HUES64 (cell line): Measurements from ENCODE around the gene IDH2.
A peak's percentile ranks its signal among the peaks of the same experiment; 100 is the strongest.

Experiments used
- H3K27ac ChIP-seq: 2 replicates; pipeline ENCODE4 v1.7.0; 2013; ENCODE audit warnings: low read depth, low read length, inconsistent platforms
- H3K27me3 ChIP-seq: 2 replicates; pipeline ENCODE4 v1.6.1; 2013; ENCODE audit warnings: mild to moderate bottlenecking, low read length; ENCODE audit not compliant: insufficient read depth
- H3K36me3 ChIP-seq: 2 replicates; pipeline ENCODE4 v1.6.1; 2013; ENCODE audit warnings: mild to moderate bottlenecking, low read length; ENCODE audit not compliant: insufficient read depth
- H3K4me1 ChIP-seq: 2 replicates; pipeline ENCODE4 v1.6.1; 2013; ENCODE audit warnings: mild to moderate bottlenecking, low read length, moderate library complexity; ENCODE audit not compliant: insufficient read depth
- H3K4me3 ChIP-seq: 2 replicates; pipeline ENCODE4 v1.5.1; 2013; ENCODE audit warnings: mild to moderate bottlenecking, low read length, moderate library complexity
- H3K9ac ChIP-seq: 2 replicates; pipeline ENCODE4 v1.6.1; 2013; ENCODE audit warnings: mild to moderate bottlenecking, low read depth, low read length
- H3K9me3 ChIP-seq: 2 replicates; pipeline ENCODE4 v1.6.1; 2013; ENCODE audit warnings: low read depth, low read length; ENCODE audit not compliant: insufficient read depth
- WGBS: fragments of 150-250, 120-280 bp; methylation state at CpG from one replicate; pipeline ENCODE4 v1.1.7; 2013; ENCODE audit warnings: missing lambda C conversion rate; 5-methylcytosine and 5-hydroxymethylcytosine counted together

IDH2 gene

DNA sequence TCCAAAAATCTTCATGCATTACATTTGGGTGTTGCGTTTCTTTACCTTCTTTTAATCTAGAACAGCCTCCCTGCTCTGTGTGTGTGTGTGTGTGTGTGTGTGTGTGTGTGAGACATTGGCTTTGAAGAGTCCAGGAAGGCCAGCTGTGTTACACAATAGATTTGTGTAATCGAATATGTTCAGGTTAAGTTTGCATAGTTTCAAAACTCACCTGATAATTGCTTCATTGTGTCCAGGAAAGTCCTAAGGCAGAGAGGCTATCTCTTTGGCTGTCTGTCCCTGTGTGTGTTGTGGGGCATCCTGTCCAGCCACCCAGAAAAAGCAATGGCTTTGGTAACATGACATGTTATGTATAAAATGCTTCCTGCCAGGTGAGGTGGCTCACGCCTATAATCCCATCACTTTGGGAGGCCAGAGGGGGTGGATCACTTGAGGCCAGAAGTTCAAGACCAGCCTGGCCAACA, 63.6 kb downstream of the IDH2 start:
- no peak overlapping the region for H3K27ac ChIP-seq
- H3K4me1 ChIP-seq, result peaks cover 65% of the 10 kb centered on the region
- H3K27me3 ChIP-seq, result no peaks in the 10 kb centered on the region
- H3K9me3 ChIP-seq, result no peaks in the 10 kb centered on the region
- no peak overlapping the region for H3K4me3 ChIP-seq
- H3K36me3 ChIP-seq, result no peaks in the 10 kb centered on the region
- 91% methylated on average over 3 of the region's 3 CpGs for WGBS
- no peak overlapping the region for H3K9ac ChIP-seq

DNA sequence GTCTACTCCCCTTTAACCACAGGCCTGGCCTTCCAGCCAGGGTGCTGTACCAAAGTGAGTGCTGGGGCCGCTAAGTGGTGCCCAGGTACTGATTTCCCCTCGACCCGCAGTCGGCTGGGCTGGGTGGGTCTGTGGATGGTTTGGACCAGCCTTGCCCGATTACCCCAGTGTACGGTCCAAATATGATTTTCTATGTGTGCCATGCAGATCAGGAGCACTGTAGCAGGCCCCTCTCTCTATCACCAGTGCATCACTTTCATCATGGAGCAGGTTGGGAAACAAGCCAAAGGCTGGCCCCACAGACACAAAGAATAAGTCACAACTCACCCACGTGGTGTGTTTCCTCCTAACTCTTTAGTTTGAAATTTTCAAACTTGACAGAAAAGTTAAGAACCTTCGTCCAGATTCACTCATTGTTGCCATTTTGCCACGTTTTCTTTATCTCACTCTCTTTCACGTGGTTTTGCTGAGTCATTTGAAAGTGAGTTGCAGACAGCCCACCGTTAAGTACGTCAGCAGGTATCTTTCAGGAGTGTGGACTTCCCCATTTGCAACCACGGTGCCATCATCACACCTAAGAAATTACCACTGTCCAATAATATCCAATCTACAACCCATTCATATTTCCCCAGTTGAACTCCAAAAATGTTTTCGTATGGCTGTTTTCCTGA, 64.2 kb downstream of the IDH2 start:
- peaks cover 60% of the 10 kb centered on the region for H3K4me1 ChIP-seq
- H3K36me3 ChIP-seq, result no peaks in the 10 kb centered on the region

DNA sequence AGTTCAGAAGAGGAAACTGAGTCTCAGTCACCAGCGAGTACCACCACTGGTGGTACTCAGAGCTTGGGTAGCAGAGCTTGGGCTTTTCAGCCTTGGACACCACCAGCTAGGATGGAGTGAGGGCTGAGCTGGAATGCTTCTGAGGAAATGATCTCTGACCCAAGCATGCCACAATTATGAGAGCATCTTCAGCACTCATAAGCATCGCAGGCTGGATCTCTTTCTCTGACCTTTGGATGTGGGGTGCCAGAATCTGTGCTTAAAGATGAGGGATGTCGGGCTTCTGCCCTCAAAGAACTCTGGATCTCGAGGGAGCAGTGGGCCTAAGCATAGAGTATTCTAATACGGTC, 64.8 kb downstream of the IDH2 start:
- no peaks in the 10 kb centered on the region for H3K36me3 ChIP-seq
- no peaks in the 10 kb centered on the region for H3K27me3 ChIP-seq
- 93% methylated on average over 5 of the region's 5 CpGs for WGBS
- H3K27ac ChIP-seq, result no peak overlapping the region
- H3K4me3 ChIP-seq, result no peak overlapping the region
- H3K9me3 ChIP-seq, result no peaks in the 10 kb centered on the region
- H3K4me1 ChIP-seq, result peaks cover 56% of the 10 kb centered on the region
- no peak overlapping the region for H3K9ac ChIP-seq

More for the DNA sequence above, 64.2 kb downstream of the IDH2 start:
- no peaks in the 10 kb centered on the region for H3K27me3 ChIP-seq
- H3K27ac ChIP-seq, result no peak overlapping the region
- WGBS, result 84% methylated on average over 14 of the region's 14 CpGs
- H3K4me3 ChIP-seq, result no peak overlapping the region
- no peak overlapping the region for H3K9ac ChIP-seq
- no peaks in the 10 kb centered on the region for H3K9me3 ChIP-seq

DNA sequence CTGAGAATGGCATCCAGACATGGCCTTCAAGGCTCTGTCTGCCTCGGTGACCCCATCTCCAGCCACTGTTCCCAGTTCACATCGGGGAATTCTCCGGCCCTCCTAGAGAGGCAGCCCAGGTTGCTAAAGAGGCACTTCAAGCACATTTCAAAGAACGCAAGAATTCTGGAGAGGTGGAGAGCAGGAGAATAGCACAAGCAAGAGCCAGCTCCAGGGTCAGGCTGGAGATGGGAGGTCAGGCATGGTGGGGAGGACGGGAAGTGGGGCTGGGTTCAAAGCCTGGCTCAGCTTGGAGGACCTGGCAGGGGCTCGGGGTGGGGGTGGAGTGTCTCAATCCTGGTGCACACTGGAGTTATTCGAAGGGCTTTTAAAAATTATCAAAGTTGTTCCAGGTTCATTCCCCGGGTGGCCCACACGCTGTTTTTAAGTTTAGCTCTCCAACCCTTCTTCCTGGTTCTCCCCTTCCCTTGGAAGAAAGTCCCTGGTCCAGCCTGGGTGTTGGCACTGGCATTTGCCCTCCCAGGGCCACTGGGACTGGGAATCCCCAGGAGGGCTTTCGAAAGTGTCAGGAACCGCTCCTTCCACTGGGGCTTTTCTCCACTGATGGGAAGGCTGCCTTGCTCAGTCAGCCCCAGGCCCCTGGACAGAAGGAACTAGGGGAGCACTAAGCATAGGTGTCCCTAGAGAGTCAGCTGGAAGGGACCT, 65.3 kb downstream of the IDH2 start:
- H3K9me3 ChIP-seq, result no peaks in the 10 kb centered on the region
- H3K9ac ChIP-seq, result no peak overlapping the region
- WGBS, result 88% methylated on average over 11 of the region's 11 CpGs
- H3K27me3 ChIP-seq, result no peaks in the 10 kb centered on the region
- no peak overlapping the region for H3K4me3 ChIP-seq
- H3K27ac ChIP-seq, result peak overlapping the region; percentile 17; the same call in 1 of the 2 replicates
- peaks cover 51% of the 10 kb centered on the region for H3K4me1 ChIP-seq
- H3K36me3 ChIP-seq, result no peaks in the 10 kb centered on the region

DNA sequence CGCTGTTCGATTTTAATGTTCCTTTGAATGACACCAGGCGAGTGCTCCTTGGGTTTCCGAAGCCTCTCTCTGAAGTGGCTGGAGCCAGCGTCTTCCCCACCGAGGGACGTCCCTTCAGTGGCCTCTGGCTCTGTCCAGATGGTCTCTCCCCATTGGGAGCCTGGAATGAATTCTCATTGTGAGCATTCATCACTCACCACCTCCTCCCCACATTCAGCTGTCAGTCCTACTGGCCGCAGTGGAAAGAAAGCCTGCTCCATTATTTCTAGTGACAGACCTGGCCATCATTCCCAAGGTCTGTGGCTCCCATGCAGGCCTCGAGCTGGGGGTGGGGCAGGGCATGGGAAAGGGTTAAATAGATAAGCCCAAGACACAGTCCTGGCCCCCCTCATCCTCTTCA, 65.9 kb downstream of the IDH2 start:
- no peak overlapping the region for H3K4me3 ChIP-seq
- H3K4me1 ChIP-seq, result peaks cover 51% of the 10 kb centered on the region
- H3K27me3 ChIP-seq, result no peaks in the 10 kb centered on the region
- no peaks in the 10 kb centered on the region for H3K9me3 ChIP-seq
- no peaks in the 10 kb centered on the region for H3K36me3 ChIP-seq
- no peak overlapping the region for H3K27ac ChIP-seq
- no peak overlapping the region for H3K9ac ChIP-seq
- WGBS, result 76% methylated on average over 9 of the region's 9 CpGs

DNA sequence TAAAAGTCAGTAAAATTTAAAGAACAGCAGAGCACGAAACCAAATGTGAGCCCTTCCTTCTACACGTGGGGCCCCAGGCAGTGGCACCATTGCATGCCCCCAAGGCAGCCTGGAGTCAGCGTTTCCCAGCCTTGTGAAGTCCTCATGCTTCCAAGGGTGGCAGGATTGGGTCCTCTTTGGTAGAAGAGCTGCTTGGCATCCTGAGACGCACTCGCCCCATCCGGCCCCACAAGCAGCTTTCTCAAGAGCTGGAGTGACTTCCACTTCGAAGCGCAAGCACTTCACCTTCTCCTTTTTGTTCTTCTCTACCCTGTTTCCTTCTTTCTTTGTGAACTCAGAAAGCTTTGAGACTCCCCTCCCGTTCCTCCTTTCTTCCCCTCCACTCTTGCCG, 66.4 kb downstream of the IDH2 start:
- H3K4me1 ChIP-seq, result peaks cover 51% of the 10 kb centered on the region
- no peaks in the 10 kb centered on the region for H3K36me3 ChIP-seq
- no peaks in the 10 kb centered on the region for H3K9me3 ChIP-seq
- H3K4me3 ChIP-seq, result no peak overlapping the region
- peak overlapping the region; percentile 58 for H3K27ac ChIP-seq
- no peaks in the 10 kb centered on the region for H3K27me3 ChIP-seq
- H3K9ac ChIP-seq, result no peak overlapping the region
- WGBS, result 79% methylated on average over 9 of the region's 10 CpGs

DNA sequence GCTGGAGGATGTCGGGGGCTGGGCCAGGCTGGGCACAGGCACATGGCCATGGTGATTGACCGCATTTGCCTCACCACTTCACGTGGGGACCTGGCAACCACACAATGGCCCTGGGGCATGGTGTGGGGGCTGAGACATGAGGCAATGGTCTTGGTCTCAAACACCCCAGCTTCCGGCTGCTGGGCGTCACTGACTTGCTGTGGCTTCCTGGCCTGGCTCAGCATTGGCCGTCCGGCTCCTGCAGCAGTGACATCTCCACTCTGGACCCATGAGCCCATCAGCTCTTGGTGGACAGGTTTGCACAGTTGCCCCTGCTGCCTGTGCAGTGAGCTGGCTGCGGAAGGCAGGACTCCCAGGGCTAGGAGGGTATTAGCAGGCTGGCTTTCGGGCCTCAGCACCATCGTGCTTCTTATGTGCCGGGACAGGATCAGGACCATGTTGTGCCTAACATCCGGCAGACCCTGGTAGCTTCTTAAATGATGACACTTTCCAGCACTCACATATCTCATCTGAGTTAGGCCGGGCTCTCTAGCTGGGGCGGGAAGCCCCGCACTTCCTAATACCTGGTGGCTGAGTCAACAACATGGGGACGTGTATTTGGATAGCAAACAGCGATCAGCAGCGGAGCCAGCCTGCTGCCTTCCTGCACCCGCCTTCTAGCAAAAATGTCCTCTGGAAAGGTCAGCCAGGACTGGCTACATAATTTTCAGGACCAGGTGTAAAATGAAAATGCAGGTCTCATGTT, 67.0 kb downstream of the IDH2 start:
- no peak overlapping the region for H3K9ac ChIP-seq
- WGBS, result 79% methylated on average over 19 of the region's 19 CpGs
- H3K27me3 ChIP-seq, result no peaks in the 10 kb centered on the region
- no peaks in the 10 kb centered on the region for H3K9me3 ChIP-seq
- no peaks in the 10 kb centered on the region for H3K36me3 ChIP-seq
- H3K4me1 ChIP-seq, result peaks cover 45% of the 10 kb centered on the region
- H3K4me3 ChIP-seq, result no peak overlapping the region
- peak overlapping the region; percentile 58 for H3K27ac ChIP-seq

DNA sequence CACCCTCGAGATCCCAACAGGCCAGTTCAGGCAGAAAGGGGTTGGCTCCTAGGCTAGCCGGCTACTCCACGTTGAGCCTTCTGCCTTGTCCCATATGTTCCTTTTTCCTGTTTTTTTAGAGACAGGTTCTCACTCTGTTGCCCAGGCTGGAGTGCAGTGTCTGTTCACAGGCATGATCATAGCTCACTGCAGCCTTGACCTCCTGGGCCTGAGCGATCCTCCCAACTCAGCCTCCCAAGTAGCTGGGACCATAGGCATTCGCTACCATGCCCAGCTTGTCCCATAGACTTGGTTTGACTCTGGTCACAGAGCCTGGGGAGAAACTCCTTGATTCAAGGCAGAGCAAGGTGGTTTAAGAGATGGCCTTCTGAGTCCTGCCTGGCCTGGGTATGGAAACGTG, 68.8 kb downstream of the IDH2 start:
- Histone ChIP-seq H3K4me1 (peaks cover 41% of the 10 kb centered on the region), H3K9me3 (no peaks in the 10 kb centered on the region), H3K27me3 (no peaks in the 10 kb centered on the region), H3K9ac (no peak overlapping the region), H3K36me3 (no peaks in the 10 kb centered on the region), H3K4me3 (no peak overlapping the region), H3K27ac (no peak overlapping the region)
- 76% methylated on average over 6 of the region's 6 CpGs for WGBS
